Lower leg skin (tissue), 4 donors: ENCODE measurements around the gene CDH13. TPM values are rescaled to one million over a fixed set of nuclear protein-coding genes. Genes with fewer than 3 reads are reported as not detected.

Source experiments
- DNase-seq, 2 donors: peaks; one replicate each; pipeline ENCODE4 v3.0.0-alpha.2; 2019; ENCODE audit warnings: low spot score in 2 of 2
- H3K4me3 ChIP-seq: fragments of 200-600 bp; sonication (generic); 2 replicates; pipeline ENCODE4 v1.5.1; 2017; ENCODE audit warnings: mild to moderate bottlenecking, low read depth; ENCODE audit not compliant: poor library complexity, severe bottlenecking
- POLR2A ChIP-seq, 2 donors: fragments of 450-650 bp; IDR thresholded peaks; one replicate each; pipeline ENCODE4 v1.6.1; 2016 to 2017; ENCODE audit warnings: antibody characterized with exemption in 2 of 2, mild to moderate bottlenecking in 1 of 2, moderate library complexity in 1 of 2
- WGBS, 2 donors: methylation state at CpG; one replicate each; pipeline ENCODE4 v1.1.5; 2018; 5-methylcytosine and 5-hydroxymethylcytosine counted together
- intact Hi-C: fragments of 100-400 bp; cut with DNase I; formaldehyde crosslinking; loops from one replicate; pipeline ENCODE4 v1.15.0; 2023; ENCODE audit warnings: low total_unique reads
- total RNA-seq, 4 donors: library from RNA; depleted of rRNA; stranded (reverse); fragments of >200 nt; gene quantifications; one replicate each; pipeline ENCODE4 v1.1.0, GENCODE V29; 2016
- TF ChIP-seq, protein P1 (sequence below), 3 donors: fragments of 450-650 bp; IDR thresholded peaks; one replicate each; pipeline ENCODE4 v1.5.1; 2016; ENCODE audit warnings: antibody characterized with exemption in 3 of 3, mild to moderate bottlenecking in 3 of 3, moderate library complexity in 2 of 3

CDH13 gene
- total RNA-seq, 4 donors from 2014 or later = 102 to 246 (median 155) TPM

DNA sequence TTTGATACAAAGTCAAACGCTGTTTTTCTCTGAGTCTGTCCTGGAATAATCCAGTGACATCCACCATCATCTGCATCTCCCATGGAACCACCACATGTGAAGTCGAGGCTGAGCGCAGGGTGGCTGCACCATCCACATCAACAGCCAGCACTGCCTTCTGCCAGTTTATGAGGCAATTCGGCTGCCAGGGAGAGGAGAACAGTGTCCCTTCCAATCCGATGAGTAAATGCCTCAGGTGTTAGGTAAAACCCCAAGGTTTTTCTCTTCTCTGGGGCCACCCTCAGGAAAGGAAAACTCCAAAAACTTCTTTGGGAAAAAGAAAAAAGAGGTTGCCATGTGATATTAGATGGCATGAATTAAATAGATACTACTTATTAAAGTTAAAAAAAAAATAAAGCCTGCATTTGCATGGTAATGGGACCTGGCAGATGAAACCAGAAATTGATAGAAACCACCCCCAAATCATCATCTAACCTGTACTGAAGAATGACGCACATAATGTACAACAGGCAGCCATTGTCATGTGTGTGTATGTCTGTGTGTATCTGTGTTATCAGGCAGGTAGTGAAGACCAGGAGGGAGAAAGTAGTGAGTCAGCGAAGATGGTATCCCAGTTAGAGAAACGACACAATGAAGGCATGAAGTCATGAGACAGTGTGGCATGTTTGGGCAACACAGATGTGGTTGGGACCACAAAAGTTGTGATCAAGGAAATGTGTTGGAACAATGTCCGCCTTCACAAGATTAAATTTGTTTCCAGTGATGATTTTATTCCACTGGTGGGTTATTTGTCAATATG is 478.7 kb downstream of the CDH13 start:
- intact Hi-C loops = no loop called here
- DNase-seq = no peak
- H3K4me3 ChIP-seq = no peak overlapping the region
- 73 to 80% methylated on average over 9 of the region's 9 CpGs for WGBS, 2 donors
- no peak for TF ChIP-seq POLR2A (IDR thresholded peaks at IDR 0.05)
- TF ChIP-seq, protein P1, sequence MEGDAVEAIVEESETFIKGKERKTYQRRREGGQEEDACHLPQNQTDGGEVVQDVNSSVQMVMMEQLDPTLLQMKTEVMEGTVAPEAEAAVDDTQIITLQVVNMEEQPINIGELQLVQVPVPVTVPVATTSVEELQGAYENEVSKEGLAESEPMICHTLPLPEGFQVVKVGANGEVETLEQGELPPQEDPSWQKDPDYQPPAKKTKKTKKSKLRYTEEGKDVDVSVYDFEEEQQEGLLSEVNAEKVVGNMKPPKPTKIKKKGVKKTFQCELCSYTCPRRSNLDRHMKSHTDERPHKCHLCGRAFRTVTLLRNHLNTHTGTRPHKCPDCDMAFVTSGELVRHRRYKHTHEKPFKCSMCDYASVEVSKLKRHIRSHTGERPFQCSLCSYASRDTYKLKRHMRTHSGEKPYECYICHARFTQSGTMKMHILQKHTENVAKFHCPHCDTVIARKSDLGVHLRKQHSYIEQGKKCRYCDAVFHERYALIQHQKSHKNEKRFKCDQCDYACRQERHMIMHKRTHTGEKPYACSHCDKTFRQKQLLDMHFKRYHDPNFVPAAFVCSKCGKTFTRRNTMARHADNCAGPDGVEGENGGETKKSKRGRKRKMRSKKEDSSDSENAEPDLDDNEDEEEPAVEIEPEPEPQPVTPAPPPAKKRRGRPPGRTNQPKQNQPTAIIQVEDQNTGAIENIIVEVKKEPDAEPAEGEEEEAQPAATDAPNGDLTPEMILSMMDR (IDR thresholded peaks at IDR 0.05) = no peak

DNA sequence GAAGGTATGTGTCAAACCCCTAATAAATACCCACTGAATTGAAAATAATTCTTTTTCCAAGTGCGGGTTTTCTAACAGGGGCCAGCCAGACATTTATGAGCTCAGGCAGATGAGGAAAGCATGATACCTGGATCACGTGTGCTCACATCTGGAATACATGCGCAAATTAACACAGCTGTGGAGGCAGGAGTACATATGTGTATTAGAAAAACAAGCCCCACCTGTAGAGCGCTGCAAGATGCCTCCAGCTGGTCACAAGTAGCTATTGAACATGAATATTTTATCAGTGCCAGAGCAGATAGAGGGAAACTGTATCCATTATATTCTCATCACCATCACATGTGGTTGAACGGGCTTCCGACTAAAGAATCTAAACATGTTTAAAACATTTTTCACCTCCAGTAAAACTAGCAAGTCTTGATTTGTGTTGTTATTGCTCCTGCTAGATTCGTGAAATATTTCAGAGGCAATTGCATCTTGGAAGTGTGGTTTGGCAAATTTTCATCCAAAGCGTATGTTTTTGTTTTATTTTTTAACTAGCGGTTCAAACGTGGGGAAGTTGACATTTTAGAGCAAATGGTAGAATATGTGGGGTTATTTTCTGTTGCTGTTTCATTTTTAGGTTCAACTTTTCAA is 482.8 kb downstream of the CDH13 start:
- no peak for DNase-seq
- no peak overlapping the region for H3K4me3 ChIP-seq
- TF ChIP-seq POLR2A (IDR thresholded peaks at IDR 0.05) = no peak
- TF ChIP-seq, protein P1 (IDR thresholded peaks at IDR 0.05) = no peak
- intact Hi-C loops = no loop called here
- 61 to 62% methylated on average over 10 of the region's 10 CpGs for WGBS, 2 donors

DNA sequence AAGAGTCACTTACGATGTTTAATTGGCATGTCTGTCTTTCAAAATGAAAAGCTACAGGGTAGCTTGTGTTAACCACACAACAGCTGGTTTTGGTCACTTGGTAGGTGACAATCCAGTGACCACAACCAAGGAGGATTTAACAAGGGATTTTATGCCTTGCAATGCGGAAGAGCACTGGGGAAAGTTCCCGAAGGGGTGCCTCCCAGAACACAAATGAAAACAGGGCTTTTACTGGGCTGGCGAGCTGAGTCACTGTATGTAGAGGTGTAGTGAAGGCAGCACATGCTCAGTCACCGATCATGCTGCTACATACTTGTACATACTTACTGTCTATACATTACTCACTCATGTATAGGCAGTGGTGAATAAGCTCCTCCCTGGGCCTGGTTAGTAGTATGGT is 483.5 kb downstream of the CDH13 start:
- no peak for DNase-seq
- TF ChIP-seq, protein P1 (IDR thresholded peaks at IDR 0.05) = no peak
- no peak for TF ChIP-seq POLR2A (IDR thresholded peaks at IDR 0.05)
- no peak overlapping the region for H3K4me3 ChIP-seq
- WGBS, 2 donors = 69 to 71% methylated on average over 5 of the region's 5 CpGs
- intact Hi-C loops = no loop called here

DNA sequence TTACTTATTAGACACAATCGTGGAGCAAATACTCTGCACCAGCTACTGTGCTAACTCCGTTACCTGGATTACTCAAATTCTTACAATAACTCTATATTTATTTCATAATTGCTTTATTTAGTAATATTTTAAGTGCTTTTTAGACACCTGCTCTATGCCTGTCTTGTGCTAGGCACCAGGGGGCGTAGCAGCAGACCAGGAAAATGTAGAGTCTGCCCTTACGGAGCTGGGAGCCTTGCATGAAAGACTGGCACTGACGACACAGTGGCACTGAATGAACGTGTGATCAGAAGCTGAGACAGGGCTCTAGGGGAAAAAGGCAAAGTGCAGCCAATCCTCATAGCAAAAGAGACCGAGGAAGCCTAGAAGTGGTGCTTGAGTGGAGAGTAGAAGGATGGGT is 486.5 kb downstream of the CDH13 start:
- TF ChIP-seq POLR2A (IDR thresholded peaks at IDR 0.05) = no peak
- TF ChIP-seq, protein P1 (IDR thresholded peaks at IDR 0.05) = no peak
- no peak overlapping the region for H3K4me3 ChIP-seq
- intact Hi-C loops = no loop called here
- DNase-seq = no peak
- WGBS, 2 donors = 46 to 55% methylated on average over 7 of the region's 7 CpGs

DNA sequence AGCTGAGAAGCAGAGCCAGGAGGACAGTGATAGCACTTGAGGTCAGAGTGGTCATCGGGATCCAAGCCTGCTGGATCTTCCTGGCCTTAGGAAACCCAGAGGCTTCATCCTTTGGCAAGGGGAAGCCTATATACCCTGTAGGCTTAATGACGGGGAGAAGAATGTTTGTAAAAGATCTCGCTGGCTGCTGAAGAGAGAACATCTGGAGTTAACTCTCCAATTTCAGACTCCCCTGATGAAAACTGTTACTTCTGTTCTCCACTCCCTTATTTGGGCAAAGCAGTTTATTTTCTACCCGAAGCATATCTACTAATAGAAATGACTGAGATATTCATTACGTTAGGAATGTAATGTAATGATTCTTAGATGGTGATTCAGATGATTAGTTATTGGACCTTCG is 487.0 kb downstream of the CDH13 start:
- WGBS, 2 donors = 78 to 80% methylated on average over 6 of the region's 6 CpGs

More for the DNA sequence above, 487.0 kb downstream of the CDH13 start:
- no peak for TF ChIP-seq POLR2A (IDR thresholded peaks at IDR 0.05)
- TF ChIP-seq, protein P1 (IDR thresholded peaks at IDR 0.05) = no peak
- intact Hi-C loops = no loop called here
- H3K4me3 ChIP-seq = no peak overlapping the region
- no peak for DNase-seq
